Caco-2 (cell line): ENCODE results near the gene USP17L30. TPM values are rescaled to one million over a fixed set of nuclear protein-coding genes. Genes with fewer than 3 reads are reported as not detected.
"Not testable (repeated sequence)": the region's sequence is repeated elsewhere in the genome, so short reads cannot be mapped to it uniquely, and the experiment has no call there.

ENCODE experiments used
- BruUV-seq: library from RNA; stranded (reverse); fragments of 400-500 nt; replicated peaks from 2 replicates; lab custom pipeline; 2021; lab: Mats Ljungman, UMichigan
- CTCF ChIA-PET: fragments of 300-600 bp; sonication (Branson Sonifier 250); formaldehyde crosslinking; loops from one replicate; lab custom pipeline; 2022; ENCODE audit warnings: antibody characterized with exemption; lab: Charles Lee
- POLR2A ChIA-PET: fragments of 300-600 bp; sonication (Branson Sonifier 250); formaldehyde crosslinking; loops from one replicate; lab custom pipeline; 2022; ENCODE audit warnings: antibody characterized with exemption; lab: Charles Lee
- DNase-seq, 2 experiments: peaks; one replicate each; pipeline versions ENCODE4 v3.0.0 to v3.0.0-alpha.2; 2020 to 2022
- H3K27me3 ChIP-seq: replicated peaks from 2 replicates; pipeline ENCODE4 v1.6.0; 2011; ENCODE audit warnings: low read length; ENCODE audit not compliant: control insufficient read depth, insufficient read depth
- H3K36me3 ChIP-seq: 2 replicates; pipeline ENCODE4 v1.5.1; 2011; ENCODE audit warnings: low read length; ENCODE audit not compliant: control insufficient read depth, insufficient read depth
- H3K4me1 ChIP-seq: fragments of 250-450 bp; sonication (Bioruptor Pico); 2 replicates; pipeline ENCODE4 v1.5.1; 2020; ENCODE audit warnings: mild to moderate bottlenecking
- H3K4me3 ChIP-seq: 2 replicates; pipeline ENCODE4 v1.5.1; 2011; ENCODE audit warnings: low read depth, mild to moderate bottlenecking, control low read depth, low read length
- H3K9me3 ChIP-seq: fragments of 250-450 bp; sonication (Bioruptor Pico); 2 replicates; pipeline ENCODE4 v1.5.1; 2020; ENCODE audit warnings: mild to moderate bottlenecking, moderate library complexity
- H3K27ac Mint-ChIP-seq: one replicate; pipeline ENCODE4 v1.8.0; 2022; ENCODE audit warnings: mixed read lengths; ENCODE audit not compliant: unreplicated experiment
- H3K27me3 Mint-ChIP-seq: one replicate; pipeline ENCODE4 v1.8.0; 2022; ENCODE audit warnings: mixed read lengths; ENCODE audit not compliant: insufficient read depth, unreplicated experiment
- H3K36me3 Mint-ChIP-seq: one replicate; pipeline ENCODE4 v1.8.0; 2022; ENCODE audit warnings: mild to moderate bottlenecking, mixed read lengths; ENCODE audit not compliant: insufficient read depth, unreplicated experiment
- H3K4me1 Mint-ChIP-seq: one replicate; pipeline ENCODE4 v1.8.0; 2022; ENCODE audit warnings: low read depth, mixed read lengths; ENCODE audit not compliant: unreplicated experiment
- H3K4me3 Mint-ChIP-seq: one replicate; pipeline ENCODE4 v1.8.0; 2022; ENCODE audit warnings: mild to moderate bottlenecking, moderate library complexity, mixed read lengths; ENCODE audit not compliant: unreplicated experiment
- H3K9me3 Mint-ChIP-seq: one replicate; pipeline ENCODE4 v1.8.0; 2022; ENCODE audit warnings: mixed read lengths; ENCODE audit not compliant: unreplicated experiment
- intact Hi-C: fragments of 100-400 bp; cut with micrococcal nuclease; formaldehyde crosslinking; loops from one replicate; pipeline ENCODE4 v1.10.0; 2022; ENCODE audit not compliant: unreplicated experiment
- total RNA-seq: library from RNA; stranded (reverse); gene quantifications from 2 replicates; pipeline ENCODE4 v1.2.3, GENCODE V29; 2022
- TF ChIP-seq, protein P1 (sequence below), 2 experiments: fragments of 200-600 bp in 1 of 2; IDR thresholded peaks; 1 replicate in 1 of 2; 2 replicates in 1 of 2; pipeline versions ENCODE4 v1.5.1 to v1.8.0; 2011 to 2022; ENCODE audit warnings: antibody characterized with exemption in 1 of 2, control low read depth in 1 of 2, inconsistent platforms in 1 of 2, low read depth in 1 of 2, low read length in 1 of 2, mild to moderate bottlenecking in 1 of 2, moderate library complexity in 1 of 2; ENCODE audit not compliant: insufficient read depth in 1 of 2, severe bottlenecking in 1 of 2, unreplicated experiment in 1 of 2

The USP17L30 gene
- total RNA-seq, 1 experiment from 2014 or later = not detected

DNA sequence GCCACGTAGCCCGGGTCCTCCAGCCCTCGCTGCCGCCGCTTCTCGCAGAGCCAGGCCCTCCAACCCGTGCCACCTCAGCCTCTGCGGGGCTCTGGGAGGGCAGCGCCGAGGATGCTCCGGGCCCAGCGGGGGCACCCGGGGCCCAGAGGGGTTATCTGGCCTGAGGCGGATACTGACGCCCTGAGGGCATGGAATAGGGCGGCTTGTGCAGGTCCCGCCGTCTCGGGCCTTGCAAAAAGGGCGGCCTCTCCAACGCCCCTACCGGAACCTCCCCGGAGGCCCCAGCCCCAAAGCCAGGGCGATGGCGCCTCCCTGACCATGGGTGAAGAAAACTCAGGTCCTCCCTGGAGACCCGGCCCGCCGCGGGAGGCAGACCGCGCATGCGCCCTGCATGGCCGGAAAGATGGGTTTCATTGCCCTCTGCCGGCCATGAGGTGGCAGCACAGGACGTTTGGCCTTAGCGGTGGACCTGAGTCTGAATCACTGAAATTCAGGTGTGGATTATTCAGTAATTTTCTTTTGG is 18.1 kb downstream of the USP17L30 start:
- POLR2A ChIA-PET = not testable (repeated sequence)

DNA sequence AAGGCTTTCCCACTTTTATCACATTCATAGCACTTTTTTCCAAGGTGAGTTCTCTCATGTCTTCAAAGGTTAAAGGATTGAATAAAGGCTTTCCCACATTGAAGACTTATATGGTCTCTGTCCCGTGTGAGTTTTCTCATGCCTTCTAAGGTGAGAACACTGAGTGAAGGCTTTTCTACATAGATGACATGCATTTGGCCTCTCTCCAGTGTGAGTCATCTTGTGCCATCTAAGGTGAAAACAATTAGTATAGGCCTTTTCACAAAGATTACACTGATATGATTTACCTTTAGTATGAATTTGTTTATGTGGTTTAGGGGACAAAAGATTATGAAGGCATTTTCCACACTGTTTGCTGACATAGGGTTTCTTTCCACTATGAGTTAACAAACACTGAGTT is 21.2 kb downstream of the USP17L30 start:
- Histone ChIP-seq H3K27me3 (no peaks in the 10 kb centered on the region), H3K36me3 (no peaks in the 10 kb centered on the region), H3K4me3 (no peak overlapping the region), H3K4me1 (no peaks in the 10 kb centered on the region), H3K9me3 (no peaks in the 10 kb centered on the region)
- DNase-seq = no peak
- intact Hi-C loops = no loop called here
- no peaks in the 10 kb centered on the region for H3K9me3 Mint-ChIP-seq
- TF ChIP-seq, protein P1, sequence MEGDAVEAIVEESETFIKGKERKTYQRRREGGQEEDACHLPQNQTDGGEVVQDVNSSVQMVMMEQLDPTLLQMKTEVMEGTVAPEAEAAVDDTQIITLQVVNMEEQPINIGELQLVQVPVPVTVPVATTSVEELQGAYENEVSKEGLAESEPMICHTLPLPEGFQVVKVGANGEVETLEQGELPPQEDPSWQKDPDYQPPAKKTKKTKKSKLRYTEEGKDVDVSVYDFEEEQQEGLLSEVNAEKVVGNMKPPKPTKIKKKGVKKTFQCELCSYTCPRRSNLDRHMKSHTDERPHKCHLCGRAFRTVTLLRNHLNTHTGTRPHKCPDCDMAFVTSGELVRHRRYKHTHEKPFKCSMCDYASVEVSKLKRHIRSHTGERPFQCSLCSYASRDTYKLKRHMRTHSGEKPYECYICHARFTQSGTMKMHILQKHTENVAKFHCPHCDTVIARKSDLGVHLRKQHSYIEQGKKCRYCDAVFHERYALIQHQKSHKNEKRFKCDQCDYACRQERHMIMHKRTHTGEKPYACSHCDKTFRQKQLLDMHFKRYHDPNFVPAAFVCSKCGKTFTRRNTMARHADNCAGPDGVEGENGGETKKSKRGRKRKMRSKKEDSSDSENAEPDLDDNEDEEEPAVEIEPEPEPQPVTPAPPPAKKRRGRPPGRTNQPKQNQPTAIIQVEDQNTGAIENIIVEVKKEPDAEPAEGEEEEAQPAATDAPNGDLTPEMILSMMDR (IDR thresholded peaks at IDR 0.05; ENCODE audit: insufficient read depth in 1 of 2, low read depth in 1 of 2, low read length in 1 of 2, severe bottlenecking in 1 of 2, unreplicated experiment in 1 of 2) = no peak
- ChIA-PET CTCF (no interaction called here), POLR2A (no interaction called here)
- H3K4me3 Mint-ChIP-seq = no peak overlapping the region
- peaks cover 6% of the 10 kb centered on the region for H3K27me3 Mint-ChIP-seq
- no TSS peak for BruUV-seq
- no peaks in the 10 kb centered on the region for H3K4me1 Mint-ChIP-seq
- H3K36me3 Mint-ChIP-seq = no peaks in the 10 kb centered on the region
- H3K27ac Mint-ChIP-seq = no peak overlapping the region

More for the DNA sequence above, 18.1 kb downstream of the USP17L30 start:
- H3K27me3 ChIP-seq, H3K36me3 Mint-ChIP-seq, H3K27ac Mint-ChIP-seq, H3K9me3 Mint-ChIP-seq, BruUV-seq, H3K4me1 ChIP-seq, CTCF ChIA-PET, H3K4me1 Mint-ChIP-seq, H3K27me3 Mint-ChIP-seq, intact Hi-C loops, H3K4me3 Mint-ChIP-seq, H3K36me3 ChIP-seq, H3K9me3 ChIP-seq: not testable (repeated sequence)
- peak; percentile 65 to 72 for DNase-seq
- peak overlapping the region; percentile 36 for H3K4me3 ChIP-seq
- TF ChIP-seq, protein P1 (IDR thresholded peaks at IDR 0.05; ENCODE audit: insufficient read depth in 1 of 2, low read depth in 1 of 2, low read length in 1 of 2, severe bottlenecking in 1 of 2, unreplicated experiment in 1 of 2) = peak; percentile 3 to 70

DNA sequence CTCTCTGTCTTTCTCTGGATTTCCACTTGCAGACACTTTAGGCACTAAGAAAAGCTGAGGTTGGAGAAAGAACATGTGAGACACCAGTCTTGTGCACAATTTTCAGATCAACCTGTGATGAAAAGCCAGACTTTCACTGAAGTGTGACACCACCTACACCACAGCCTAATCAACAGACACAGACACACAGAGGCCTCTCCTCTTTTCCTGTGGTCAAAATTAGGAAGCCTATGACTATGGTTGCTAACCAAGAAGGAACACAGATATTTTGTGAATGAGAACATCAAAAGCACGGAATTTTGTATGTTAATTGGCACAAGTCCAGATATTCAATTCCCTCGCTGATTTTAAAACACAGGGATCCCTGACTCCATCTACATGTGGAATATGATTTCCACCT is 26.1 kb downstream of the USP17L30 start:
- H3K36me3 Mint-ChIP-seq, H3K9me3 Mint-ChIP-seq, CTCF ChIA-PET, DNase-seq, POLR2A ChIA-PET, BruUV-seq, H3K36me3 ChIP-seq, intact Hi-C loops, H3K27me3 ChIP-seq, H3K4me1 Mint-ChIP-seq, H3K4me1 ChIP-seq, H3K9me3 ChIP-seq, H3K4me3 Mint-ChIP-seq, H3K27ac Mint-ChIP-seq, H3K4me3 ChIP-seq, H3K27me3 Mint-ChIP-seq: not testable (repeated sequence)

DNA sequence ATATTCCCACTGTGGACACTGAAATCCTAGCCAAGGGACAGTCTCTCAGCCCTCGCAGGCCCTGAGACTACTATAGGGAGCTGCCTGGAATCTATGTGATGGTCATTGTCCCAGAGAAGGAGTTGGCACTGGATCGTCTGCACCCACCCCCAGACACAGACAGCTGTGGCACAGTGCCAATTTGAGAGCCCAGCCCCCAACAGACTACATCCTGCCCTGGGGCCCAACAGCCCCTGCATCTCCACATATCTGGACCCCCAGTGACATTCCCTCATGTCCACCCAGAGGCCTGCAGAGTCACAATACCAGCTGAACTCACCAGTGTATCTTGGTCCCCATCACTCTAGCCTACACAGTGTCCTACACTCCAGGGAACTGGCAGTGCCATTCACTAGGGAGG is 42.8 kb downstream of the USP17L30 start:
- H3K4me1 Mint-ChIP-seq, H3K36me3 Mint-ChIP-seq, H3K9me3 Mint-ChIP-seq, POLR2A ChIA-PET, H3K4me3 Mint-ChIP-seq, H3K27me3 Mint-ChIP-seq, BruUV-seq, H3K4me3 ChIP-seq, H3K27ac Mint-ChIP-seq, DNase-seq, H3K27me3 ChIP-seq, H3K36me3 ChIP-seq, CTCF ChIA-PET, H3K9me3 ChIP-seq, intact Hi-C loops, H3K4me1 ChIP-seq: not testable (repeated sequence)

DNA sequence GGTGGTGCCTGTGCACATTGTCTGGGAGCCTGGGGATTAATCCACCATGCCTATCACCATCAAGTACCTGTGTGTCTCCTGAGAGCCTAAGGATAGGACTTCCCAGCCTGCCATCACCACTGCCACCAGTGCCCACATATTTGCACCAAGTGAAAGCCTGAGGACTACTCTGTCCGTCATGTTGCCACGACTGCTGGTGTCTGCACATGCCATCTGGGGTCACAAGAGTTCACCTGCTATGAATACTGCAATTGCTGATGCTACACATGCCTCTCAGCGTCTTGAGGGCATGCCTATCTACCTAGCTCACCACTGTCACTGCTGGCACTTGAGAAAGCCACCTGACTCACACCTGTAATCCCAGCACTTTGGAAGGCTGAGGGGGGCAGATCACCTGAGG is 43.6 kb downstream of the USP17L30 start:
- H3K36me3 Mint-ChIP-seq, intact Hi-C loops: not testable (repeated sequence)

More for the DNA sequence above, 43.6 kb downstream of the USP17L30 start:
- H3K4me1 ChIP-seq, H3K9me3 Mint-ChIP-seq, H3K4me1 Mint-ChIP-seq, POLR2A ChIA-PET, H3K9me3 ChIP-seq, H3K36me3 ChIP-seq, H3K27ac Mint-ChIP-seq, DNase-seq, CTCF ChIA-PET, H3K27me3 Mint-ChIP-seq, H3K4me3 ChIP-seq, H3K4me3 Mint-ChIP-seq, H3K27me3 ChIP-seq, BruUV-seq: not testable (repeated sequence)
